ENCODE results near the gene AP3M1.
A peak's percentile ranks its signal among the peaks of the same experiment; 100 is the strongest.
"Not testable (repeated sequence)": the region's sequence is repeated elsewhere in the genome, so short reads cannot be mapped to it uniquely, and the experiment has no call there.

AP3M1 gene

DNA sequence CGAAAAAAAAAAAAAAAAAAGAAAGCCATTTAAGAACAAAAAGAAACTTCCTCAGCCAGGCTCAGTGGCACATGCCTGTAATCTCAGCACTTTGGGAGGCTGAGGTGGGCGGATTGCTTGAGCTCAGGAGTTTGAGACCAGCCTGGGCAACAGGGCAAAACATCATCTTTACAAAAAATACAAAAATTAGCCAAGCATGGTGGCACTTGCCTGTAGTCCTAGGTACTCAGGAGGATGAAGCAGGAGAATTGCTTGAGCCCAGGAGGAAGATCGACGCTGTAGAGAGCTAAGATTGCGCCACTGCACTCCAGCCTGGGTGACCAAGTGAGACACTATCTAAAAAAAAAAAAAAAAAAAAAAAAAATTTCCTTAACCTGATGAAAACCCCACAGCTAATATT, 12.0 kb downstream of the AP3M1 start:
- TF ChIP-seq, protein P1, sequence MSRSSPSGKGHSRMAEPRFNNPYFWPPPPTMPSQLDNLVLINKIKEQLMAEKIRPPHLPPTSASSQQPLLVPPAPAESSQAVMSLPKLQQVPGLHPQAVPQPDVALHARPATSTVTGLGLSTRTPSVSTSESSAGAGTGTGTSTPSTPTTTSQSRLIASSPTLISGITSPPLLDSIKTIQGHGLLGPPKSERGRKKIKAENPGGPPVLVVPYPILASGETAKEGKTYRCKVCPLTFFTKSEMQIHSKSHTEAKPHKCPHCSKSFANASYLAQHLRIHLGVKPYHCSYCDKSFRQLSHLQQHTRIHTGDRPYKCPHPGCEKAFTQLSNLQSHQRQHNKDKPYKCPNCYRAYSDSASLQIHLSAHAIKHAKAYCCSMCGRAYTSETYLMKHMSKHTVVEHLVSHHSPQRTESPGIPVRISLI (tag by site-specific recombination; IDR thresholded peaks at IDR 0.05), result 0 out of 2 replicates have a peak, but pooled peaks have one; percentile 20
- ChIA-PET CTCF (interaction anchor here (0.9 to 1.1 kb wide), 2 partner anchors 27 to 96 kb away, joined by 3 read pairs; no protein-coding TSS in a partner anchor), POLR2A (interaction anchor here (0.7 kb wide), 1 partner anchor 766 kb away, joined by 3 read pairs; no protein-coding TSS in a partner anchor)
- not testable (repeated sequence) for H3K27ac ChIP-seq (ENCODE audit: extremely low read depth, low read depth, low read length); H3K4me3 ChIP-seq (ENCODE audit: low read depth, low read length); H3K9me3 ChIP-seq (ENCODE audit: control insufficient read depth, insufficient read depth, low read depth, low read length); H3K4me1 ChIP-seq (ENCODE audit: control insufficient read depth, insufficient read depth, low read length)
- H3K36me3 ChIP-seq (ENCODE audit: control insufficient read depth in 2 of 2, insufficient read depth in 1 of 2, low read length in 2 of 2), result peaks cover 40 to 51% of the 10 kb centered on the region in 2 experiments

DNA sequence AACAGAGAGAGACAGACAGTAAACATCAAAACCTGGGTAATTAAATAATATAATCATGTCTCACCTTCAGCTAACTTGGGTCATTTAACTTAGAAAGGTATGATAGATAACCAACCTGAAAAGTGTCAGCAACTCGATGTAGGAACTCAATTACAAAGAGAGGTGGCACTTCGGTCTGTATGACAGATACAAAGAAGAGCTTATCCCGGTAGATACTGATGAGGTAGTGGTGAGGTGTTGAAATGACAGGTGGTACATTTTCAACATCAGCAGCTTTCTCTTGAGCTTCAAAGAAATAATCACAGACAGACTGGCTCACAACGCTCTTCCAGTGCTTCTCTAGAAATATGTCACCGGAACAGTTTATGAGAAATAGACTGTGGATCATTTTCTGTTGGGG, 12.6 kb downstream of the AP3M1 start:
- ChIA-PET CTCF (interaction anchor here (0.9 to 1.1 kb wide), 2 partner anchors 26 to 96 kb away, joined by 3 read pairs; no protein-coding TSS in a partner anchor), POLR2A (no interaction called here)
- Histone ChIP-seq H3K27ac (ENCODE audit: extremely low read depth, low read depth, low read length) (no peak overlapping the region), H3K36me3 (ENCODE audit: control insufficient read depth in 2 of 2, insufficient read depth in 1 of 2, low read length in 2 of 2) (peaks cover 46 to 56% of the 10 kb centered on the region in 2 experiments), H3K4me1 (ENCODE audit: control insufficient read depth, insufficient read depth, low read length) (no peaks in the 10 kb centered on the region), H3K9me3 (ENCODE audit: control insufficient read depth, insufficient read depth, low read depth, low read length) (no peaks in the 10 kb centered on the region), H3K4me3 (ENCODE audit: low read depth, low read length) (no peak overlapping the region)
- no peak for TF ChIP-seq ZNF311 (tag by site-specific recombination; IDR thresholded peaks at IDR 0.05; ENCODE audit: borderline replicate concordance)
- TF ChIP-seq, protein P2, sequence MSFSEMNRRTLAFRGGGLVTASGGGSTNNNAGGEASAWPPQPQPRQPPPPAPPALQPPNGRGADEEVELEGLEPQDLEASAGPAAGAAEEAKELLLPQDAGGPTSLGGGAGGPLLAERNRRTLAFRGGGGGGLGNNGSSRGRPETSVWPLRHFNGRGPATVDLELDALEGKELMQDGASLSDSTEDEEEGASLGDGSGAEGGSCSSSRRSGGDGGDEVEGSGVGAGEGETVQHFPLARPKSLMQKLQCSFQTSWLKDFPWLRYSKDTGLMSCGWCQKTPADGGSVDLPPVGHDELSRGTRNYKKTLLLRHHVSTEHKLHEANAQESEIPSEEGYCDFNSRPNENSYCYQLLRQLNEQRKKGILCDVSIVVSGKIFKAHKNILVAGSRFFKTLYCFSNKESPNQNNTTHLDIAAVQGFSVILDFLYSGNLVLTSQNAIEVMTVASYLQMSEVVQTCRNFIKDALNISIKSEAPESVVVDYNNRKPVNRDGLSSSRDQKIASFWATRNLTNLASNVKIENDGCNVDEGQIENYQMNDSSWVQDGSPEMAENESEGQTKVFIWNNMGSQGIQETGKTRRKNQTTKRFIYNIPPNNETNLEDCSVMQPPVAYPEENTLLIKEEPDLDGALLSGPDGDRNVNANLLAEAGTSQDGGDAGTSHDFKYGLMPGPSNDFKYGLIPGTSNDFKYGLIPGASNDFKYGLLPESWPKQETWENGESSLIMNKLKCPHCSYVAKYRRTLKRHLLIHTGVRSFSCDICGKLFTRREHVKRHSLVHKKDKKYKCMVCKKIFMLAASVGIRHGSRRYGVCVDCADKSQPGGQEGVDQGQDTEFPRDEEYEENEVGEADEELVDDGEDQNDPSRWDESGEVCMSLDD (tag by site-specific recombination; IDR thresholded peaks at IDR 0.05), result no peak
- no peak for TF ChIP-seq KLF7 (tag by site-specific recombination; IDR thresholded peaks at IDR 0.05; ENCODE audit: borderline replicate concordance)
- TF ChIP-seq ZNF324 (tag by site-specific recombination; IDR thresholded peaks at IDR 0.05), result no peak
- TF ChIP-seq, protein P3, sequence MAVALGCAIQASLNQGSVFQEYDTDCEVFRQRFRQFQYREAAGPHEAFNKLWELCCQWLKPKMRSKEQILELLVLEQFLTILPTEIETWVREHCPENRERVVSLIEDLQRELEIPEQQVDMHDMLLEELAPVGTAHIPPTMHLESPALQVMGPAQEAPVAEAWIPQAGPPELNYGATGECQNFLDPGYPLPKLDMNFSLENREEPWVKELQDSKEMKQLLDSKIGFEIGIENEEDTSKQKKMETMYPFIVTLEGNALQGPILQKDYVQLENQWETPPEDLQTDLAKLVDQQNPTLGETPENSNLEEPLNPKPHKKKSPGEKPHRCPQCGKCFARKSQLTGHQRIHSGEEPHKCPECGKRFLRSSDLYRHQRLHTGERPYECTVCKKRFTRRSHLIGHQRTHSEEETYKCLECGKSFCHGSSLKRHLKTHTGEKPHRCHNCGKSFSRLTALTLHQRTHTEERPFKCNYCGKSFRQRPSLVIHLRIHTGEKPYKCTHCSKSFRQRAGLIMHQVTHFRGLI (tag by site-specific recombination; IDR thresholded peaks at IDR 0.05), result no peak
- TF ChIP-seq ZNF837 (tag by site-specific recombination; IDR thresholded peaks at IDR 0.05), result no peak
- TF ChIP-seq SP2 (tag by site-specific recombination; IDR thresholded peaks at IDR 0.05), result no peak
- TF ChIP-seq, protein P4, sequence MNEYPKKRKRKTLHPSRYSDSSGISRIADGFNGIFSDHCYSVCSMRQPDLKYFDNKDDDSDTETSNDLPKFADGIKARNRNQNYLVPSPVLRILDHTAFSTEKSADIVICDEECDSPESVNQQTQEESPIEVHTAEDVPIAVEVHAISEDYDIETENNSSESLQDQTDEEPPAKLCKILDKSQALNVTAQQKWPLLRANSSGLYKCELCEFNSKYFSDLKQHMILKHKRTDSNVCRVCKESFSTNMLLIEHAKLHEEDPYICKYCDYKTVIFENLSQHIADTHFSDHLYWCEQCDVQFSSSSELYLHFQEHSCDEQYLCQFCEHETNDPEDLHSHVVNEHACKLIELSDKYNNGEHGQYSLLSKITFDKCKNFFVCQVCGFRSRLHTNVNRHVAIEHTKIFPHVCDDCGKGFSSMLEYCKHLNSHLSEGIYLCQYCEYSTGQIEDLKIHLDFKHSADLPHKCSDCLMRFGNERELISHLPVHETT (tag by site-specific recombination; IDR thresholded peaks at IDR 0.05), result no peak
- no peak for TF ChIP-seq ZSCAN30 (tag by site-specific recombination; IDR thresholded peaks at IDR 0.05)
- no peak for TF ChIP-seq ZNF155 (tag by site-specific recombination; IDR thresholded peaks at IDR 0.05)
- no peak for TF ChIP-seq GLI4 (tag by site-specific recombination; IDR thresholded peaks at IDR 0.05)
- TF ChIP-seq HOXA7 (CRISPR knock-in tag; IDR thresholded peaks at IDR 0.05; ENCODE audit: borderline replicate concordance), result no peak
- TF ChIP-seq ZSCAN16 (tag by site-specific recombination; IDR thresholded peaks at IDR 0.05), result no peak
- TF ChIP-seq ZNF830 (tag by site-specific recombination; IDR thresholded peaks at IDR 0.05; ENCODE audit: low read depth), result no peak
- no peak for TF ChIP-seq SCRT1 (tag by site-specific recombination; IDR thresholded peaks at IDR 0.05; ENCODE audit: borderline replicate concordance)
- no peak for TF ChIP-seq ZNF610 (tag by site-specific recombination; IDR thresholded peaks at IDR 0.05; ENCODE audit: borderline replicate concordance)
- no peak for TF ChIP-seq SCRT2 (tag by site-specific recombination; IDR thresholded peaks at IDR 0.05)
- TF ChIP-seq YY2 (tag by site-specific recombination; IDR thresholded peaks at IDR 0.05), result no peak
